ENCODE results near the gene CROCC2.

The CROCC2 gene

GRCh38 chr2:240933966-240934700 is 28.0 kb downstream of the CROCC2 start:
- TF ChIP-seq CTCF (IDR thresholded peaks at IDR 0.05; ENCODE audit: low read depth, low read length, missing control alignments) = no peak
- DNase-seq (ENCODE audit: low read depth) = no peak
- no peak overlapping the region for H3K4me3 ChIP-seq (ENCODE audit: low read depth, low read length)

GRCh38 chr2:240934701-240935102 is 28.6 kb downstream of the CROCC2 start:
- no peak for TF ChIP-seq CTCF (IDR thresholded peaks at IDR 0.05; ENCODE audit: low read depth, low read length, missing control alignments)
- H3K4me3 ChIP-seq (ENCODE audit: low read depth, low read length) = no peak overlapping the region
- DNase-seq (ENCODE audit: low read depth) = no peak

GRCh38 chr2:240935103-240935876 is 29.2 kb downstream of the CROCC2 start:
- TF ChIP-seq CTCF (IDR thresholded peaks at IDR 0.05; ENCODE audit: low read depth, low read length, missing control alignments) = no peak
- no peak overlapping the region for H3K4me3 ChIP-seq (ENCODE audit: low read depth, low read length)
- no peak for DNase-seq (ENCODE audit: low read depth)

DNA sequence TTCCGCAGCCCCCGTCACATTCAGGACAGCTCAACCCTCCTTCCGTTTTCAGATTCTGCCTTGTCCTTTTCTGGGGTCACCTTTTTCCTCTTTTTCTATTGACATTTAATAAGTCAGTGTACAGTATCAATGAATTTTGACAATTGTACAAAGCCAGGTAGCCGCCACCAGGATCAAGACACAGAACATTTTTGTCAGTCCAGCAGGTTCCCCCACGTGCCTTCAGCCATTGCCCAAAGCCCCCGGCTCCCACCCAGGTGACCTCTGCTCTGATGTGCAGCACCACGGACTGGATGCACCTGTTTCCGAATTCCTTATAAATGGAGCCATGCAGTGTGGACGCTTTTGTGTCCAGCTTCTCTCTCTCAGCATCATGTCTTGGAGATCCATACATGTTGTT is 30.0 kb downstream of the CROCC2 start:
- H3K4me3 ChIP-seq (ENCODE audit: low read depth, low read length) = no peak overlapping the region
- no peak for DNase-seq (ENCODE audit: low read depth)
- TF ChIP-seq CTCF (IDR thresholded peaks at IDR 0.05; ENCODE audit: low read depth, low read length, missing control alignments) = no peak

GRCh38 chr2:240946046-240946445 is 39.9 kb downstream of the CROCC2 start:
- no peak for TF ChIP-seq CTCF (IDR thresholded peaks at IDR 0.05; ENCODE audit: low read depth, low read length, missing control alignments)
- DNase-seq (ENCODE audit: low read depth) = no peak
- H3K4me3 ChIP-seq (ENCODE audit: low read depth, low read length) = no peak overlapping the region

DNA sequence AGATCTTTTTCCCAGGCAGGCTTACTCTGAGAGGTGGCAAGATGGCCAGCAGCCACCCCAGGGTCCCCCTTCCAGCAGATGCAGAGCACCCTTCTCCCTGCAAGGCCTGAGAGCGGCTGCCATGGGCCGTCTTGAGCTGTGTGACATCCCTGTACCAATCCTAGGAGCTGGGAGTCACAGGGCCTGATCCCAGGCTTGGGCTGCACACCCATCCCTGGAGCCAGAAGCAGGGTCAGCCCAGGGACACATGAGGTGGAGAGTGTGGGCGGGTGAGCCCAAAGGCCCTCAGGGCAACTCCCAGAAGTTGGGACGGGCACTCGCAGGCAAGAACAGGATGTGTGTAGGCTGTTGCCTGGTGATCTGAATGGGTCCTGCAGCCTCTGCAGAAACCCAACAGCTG is 40.5 kb downstream of the CROCC2 start:
- DNase-seq (ENCODE audit: low read depth) = no peak
- no peak for TF ChIP-seq CTCF (IDR thresholded peaks at IDR 0.05; ENCODE audit: low read depth, low read length, missing control alignments)
- H3K4me3 ChIP-seq (ENCODE audit: low read depth, low read length) = no peak overlapping the region
